Activated naive CD8-positive, alpha-beta T cell treated with anti-CD3 and anti-CD28 coated beads, Interleukin-2, amount 10 ng/mL, durations not matched to agents 7 days and 5 days (primary cell): ENCODE results near the gene GABRR3. TPM values are rescaled to one million over a fixed set of nuclear protein-coding genes. Genes with fewer than 3 reads are reported as not detected.

ENCODE experiments used
- ATAC-seq: fragments of 150-1000 bp; cut with Tn5 transposase; one replicate; pipeline ENCODE4 v1.10.0; 2021; ENCODE audit warnings: low read depth, moderate library complexity
- POLR2A ChIA-PET: fragments of 350-600 bp; sonication (Branson Sonifier 250); formaldehyde crosslinking; loops from one replicate; lab custom pipeline; 2021; ENCODE audit warnings: antibody characterized with exemption; lab: Charles Lee
- DNase-seq: peaks from one replicate; pipeline ENCODE4 v3.0.0; 2021
- H3K27ac Mint-ChIP-seq: one replicate; pipeline ENCODE4 v1.8.0; 2022; ENCODE audit warnings: mild to moderate bottlenecking, mixed read lengths
- H3K27me3 Mint-ChIP-seq: one replicate; pipeline ENCODE4 v1.8.0; 2022; ENCODE audit warnings: mild to moderate bottlenecking, moderate library complexity, mixed read lengths
- H3K36me3 Mint-ChIP-seq: one replicate; pipeline ENCODE4 v1.8.0; 2021; ENCODE audit warnings: mild to moderate bottlenecking, mixed read lengths
- H3K4me1 Mint-ChIP-seq: one replicate; pipeline ENCODE4 v1.8.0; 2021; ENCODE audit warnings: mixed read lengths
- H3K4me3 Mint-ChIP-seq: one replicate; pipeline ENCODE4 v1.8.0; 2022; ENCODE audit warnings: mild to moderate bottlenecking, moderate library complexity, mixed read lengths
- H3K9me3 Mint-ChIP-seq: one replicate; pipeline ENCODE4 v1.8.0; 2021; ENCODE audit warnings: mixed read lengths
- total RNA-seq, 2 experiments: library from RNA; stranded (reverse); gene quantifications; one replicate each; pipeline ENCODE4 v1.2.3, GENCODE V29; 2021

Gene GABRR3
- total RNA-seq, 2 experiments from 2014 or later = not detected

GRCh38 chr3:98034036-98034435, 1.1 kb downstream of the GABRR3 start:
- POLR2A ChIA-PET = no interaction called here
- H3K27ac Mint-ChIP-seq = no peak overlapping the region

GRCh38 chr3:98032904-98033303, 2.2 kb downstream of the GABRR3 start:
- Mint-ChIP-seq H3K4me3 (no peak overlapping the region), H3K9me3 (no peaks in the 10 kb centered on the region), H3K27ac (no peak overlapping the region), H3K36me3 (no peaks in the 10 kb centered on the region), H3K27me3 (peaks cover 27% of the 10 kb centered on the region), H3K4me1 (peaks cover 14% of the 10 kb centered on the region)
- POLR2A ChIA-PET = no interaction called here
- no peak for DNase-seq
- ATAC-seq = no peak

More at GRCh38 chr3:98034036-98034435, 1.1 kb downstream of the GABRR3 start:
- no peak for ATAC-seq
- DNase-seq = no peak
- Mint-ChIP-seq H3K36me3 (no peaks in the 10 kb centered on the region), H3K9me3 (no peaks in the 10 kb centered on the region), H3K27me3 (peaks cover 27% of the 10 kb centered on the region), H3K4me1 (peaks cover 7% of the 10 kb centered on the region), H3K4me3 (no peak overlapping the region)

GRCh38 chr3:98032265-98032664, 2.9 kb downstream of the GABRR3 start:
- ATAC-seq (no peak), DNase-seq (no peak)
- Mint-ChIP-seq H3K27me3 (peaks cover 27% of the 10 kb centered on the region), H3K36me3 (no peaks in the 10 kb centered on the region), H3K4me3 (no peak overlapping the region), H3K4me1 (peaks cover 14% of the 10 kb centered on the region), H3K9me3 (no peaks in the 10 kb centered on the region), H3K27ac (no peak overlapping the region)
- POLR2A ChIA-PET = no interaction called here

- ATAC-seq (peak; percentile 50), DNase-seq (no peak)
- no peaks in the 10 kb centered on the region for H3K36me3 Mint-ChIP-seq
- POLR2A ChIA-PET = no interaction called here
- no peaks in the 10 kb centered on the region for H3K9me3 Mint-ChIP-seq
- H3K27me3 Mint-ChIP-seq = peaks cover 13% of the 10 kb centered on the region
- H3K27ac Mint-ChIP-seq = peak overlapping the region; percentile 78
- H3K4me3 Mint-ChIP-seq = peak overlapping the region; percentile 74
- H3K4me1 Mint-ChIP-seq = peaks cover 14% of the 10 kb centered on the region
These were observed 6.0 kb downstream of the GABRR3 start for GRCh38 chr3:98029083-98029482.

GRCh38 chr3:98027085-98027446, 8.0 kb downstream of the GABRR3 start:
- POLR2A ChIA-PET = no interaction called here
- ATAC-seq (no peak), DNase-seq (no peak)
- Mint-ChIP-seq H3K27ac (no peak overlapping the region), H3K36me3 (no peaks in the 10 kb centered on the region), H3K27me3 (peaks cover 8% of the 10 kb centered on the region), H3K4me1 (peaks cover 19% of the 10 kb centered on the region), H3K9me3 (no peaks in the 10 kb centered on the region), H3K4me3 (no peak overlapping the region)

GRCh38 chr3:98026425-98027084, 8.6 kb downstream of the GABRR3 start:
- H3K4me1 Mint-ChIP-seq = peaks cover 19% of the 10 kb centered on the region
- no peak overlapping the region for H3K4me3 Mint-ChIP-seq
- H3K27ac Mint-ChIP-seq = no peak overlapping the region
- no peaks in the 10 kb centered on the region for H3K36me3 Mint-ChIP-seq
- peaks cover 10% of the 10 kb centered on the region for H3K27me3 Mint-ChIP-seq
- DNase-seq = no peak
- H3K9me3 Mint-ChIP-seq = no peaks in the 10 kb centered on the region
- ATAC-seq = no peak
- POLR2A ChIA-PET = no interaction called here

- no peak overlapping the region for H3K27ac Mint-ChIP-seq
- no peaks in the 10 kb centered on the region for H3K36me3 Mint-ChIP-seq
- H3K4me3 Mint-ChIP-seq = no peak overlapping the region
- no peaks in the 10 kb centered on the region for H3K9me3 Mint-ChIP-seq
- H3K4me1 Mint-ChIP-seq = peaks cover 19% of the 10 kb centered on the region
- POLR2A ChIA-PET = no interaction called here
- DNase-seq (no peak), ATAC-seq (no peak)
- peaks cover 10% of the 10 kb centered on the region for H3K27me3 Mint-ChIP-seq
These were observed 9.6 kb downstream of the GABRR3 start for GRCh38 chr3:98025392-98025945.

GRCh38 chr3:98022978-98023820, 11.9 kb downstream of the GABRR3 start:
- POLR2A ChIA-PET = no interaction called here
- Mint-ChIP-seq H3K27me3 (peaks cover 10% of the 10 kb centered on the region), H3K36me3 (no peaks in the 10 kb centered on the region), H3K4me3 (no peak overlapping the region), H3K9me3 (no peaks in the 10 kb centered on the region), H3K4me1 (peaks cover 5% of the 10 kb centered on the region), H3K27ac (no peak overlapping the region)
- ATAC-seq (peak; percentile 78), DNase-seq (peak; percentile 93)

GRCh38 chr3:98021830-98022560, 13.1 kb downstream of the GABRR3 start:
- no peak for ATAC-seq
- Mint-ChIP-seq H3K27me3 (peaks cover 10% of the 10 kb centered on the region), H3K4me1 (peaks cover 5% of the 10 kb centered on the region), H3K4me3 (no peak overlapping the region), H3K9me3 (no peaks in the 10 kb centered on the region), H3K36me3 (no peaks in the 10 kb centered on the region), H3K27ac (no peak overlapping the region)
- DNase-seq = no peak
- POLR2A ChIA-PET = no interaction called here

GRCh38 chr3:98020412-98020811, 14.7 kb downstream of the GABRR3 start:
- POLR2A ChIA-PET = interaction anchor here (0.7 kb wide), 1 partner anchor 55 kb away, joined by 3 read pairs; no protein-coding TSS in a partner anchor
- Mint-ChIP-seq H3K27ac (no peak overlapping the region), H3K36me3 (no peaks in the 10 kb centered on the region), H3K4me1 (peaks cover 5% of the 10 kb centered on the region), H3K27me3 (peaks cover 11% of the 10 kb centered on the region), H3K9me3 (no peaks in the 10 kb centered on the region), H3K4me3 (no peak overlapping the region)
- DNase-seq (no peak), ATAC-seq (no peak)

GRCh38 chr3:98018301-98018700, 16.8 kb downstream of the GABRR3 start:
- DNase-seq (no peak), ATAC-seq (no peak)
- no peaks in the 10 kb centered on the region for H3K36me3 Mint-ChIP-seq
- peaks cover 4% of the 10 kb centered on the region for H3K4me1 Mint-ChIP-seq
- H3K27ac Mint-ChIP-seq = no peak overlapping the region
- no peaks in the 10 kb centered on the region for H3K9me3 Mint-ChIP-seq
- no peak overlapping the region for H3K4me3 Mint-ChIP-seq
- peaks cover 14% of the 10 kb centered on the region for H3K27me3 Mint-ChIP-seq
- POLR2A ChIA-PET = no interaction called here

GRCh38 chr3:98014268-98014585, 20.9 kb downstream of the GABRR3 start:
- no peak for ATAC-seq
- H3K27ac Mint-ChIP-seq = no peak overlapping the region
- POLR2A ChIA-PET = no interaction called here

More at GRCh38 chr3:98014268-98014585, 20.9 kb downstream of the GABRR3 start:
- Mint-ChIP-seq H3K4me3 (no peak overlapping the region), H3K4me1 (no peaks in the 10 kb centered on the region), H3K36me3 (no peaks in the 10 kb centered on the region), H3K9me3 (no peaks in the 10 kb centered on the region), H3K27me3 (peaks cover 13% of the 10 kb centered on the region)
- no peak for DNase-seq
